Fibroblast of villous mesenchyme (primary cell): Measurements from ENCODE around the gene MBTPS1. TPM values are rescaled to one million over a fixed set of nuclear protein-coding genes. Genes with fewer than 3 reads are reported as not detected.

Source experiments
- DNase-seq: peaks from one replicate; pipeline ENCODE4 v3.0.0-alpha.2; 2010; ENCODE audit warnings: low read depth
- H3K4me3 ChIP-seq: 2 replicates; pipeline ENCODE4 v1.5.1; 2011; ENCODE audit warnings: low read depth, mild to moderate bottlenecking, low read length
- total RNA-seq: library from RNA; depleted of rRNA; stranded (reverse); fragments of >200 nt; gene quantifications from 2 replicates; pipeline ENCODE4 v1.2.3, GENCODE V29; 2012
- TF ChIP-seq, protein P1 (sequence below): IDR thresholded peaks from 2 replicates; pipeline ENCODE4 v1.5.1; 2012; ENCODE audit warnings: low read depth, mild to moderate bottlenecking, low read length; ENCODE audit not compliant: insufficient read depth

MBTPS1 gene
- total RNA-seq, 1 donor = 97.2 TPM

DNA sequence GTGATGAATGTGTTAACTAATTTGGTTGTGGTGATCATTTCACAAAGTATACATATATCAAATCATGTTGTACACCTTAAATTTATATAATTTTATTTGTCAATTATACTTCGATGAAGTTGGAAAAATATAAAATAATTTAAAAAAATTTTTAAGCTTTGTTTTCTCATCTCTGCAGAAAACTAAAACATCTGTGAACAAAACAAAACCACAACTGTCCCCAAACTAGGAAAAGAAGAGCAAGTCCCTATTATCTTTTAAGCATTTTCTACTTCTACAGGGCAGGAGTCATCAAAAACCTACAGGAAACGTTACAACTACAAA lies 21.7 kb upstream of the MBTPS1 start:
- DNase-seq = no peak

DNA sequence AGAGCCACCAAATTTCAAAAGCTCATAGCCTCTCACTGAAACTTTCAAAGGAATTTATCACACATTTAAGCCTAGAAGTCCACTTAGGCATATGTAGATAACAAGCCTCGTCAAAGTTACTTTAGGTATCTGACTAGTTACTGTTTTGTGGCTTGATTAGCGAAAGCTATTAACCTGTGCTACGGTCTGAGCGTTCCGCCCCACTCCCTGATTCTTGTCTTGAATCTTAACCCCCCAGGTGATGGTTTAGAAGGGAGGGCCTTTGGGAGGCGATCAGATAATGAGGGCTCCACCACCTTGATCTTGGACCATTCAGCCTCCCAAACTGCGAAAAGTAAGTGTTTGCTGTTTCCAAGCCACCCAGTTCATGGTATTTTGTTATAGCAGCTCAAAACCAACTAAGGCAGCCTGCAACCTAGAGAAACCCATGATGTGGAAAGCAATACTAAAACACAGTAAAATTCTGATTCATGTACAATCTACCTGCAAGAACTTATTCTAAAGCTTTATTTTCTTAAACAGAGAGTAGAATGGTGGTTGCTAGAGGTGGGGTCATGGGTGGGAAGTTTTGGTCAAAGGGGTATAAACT lies 21.1 kb upstream of the MBTPS1 start:
- TF ChIP-seq, protein P1, sequence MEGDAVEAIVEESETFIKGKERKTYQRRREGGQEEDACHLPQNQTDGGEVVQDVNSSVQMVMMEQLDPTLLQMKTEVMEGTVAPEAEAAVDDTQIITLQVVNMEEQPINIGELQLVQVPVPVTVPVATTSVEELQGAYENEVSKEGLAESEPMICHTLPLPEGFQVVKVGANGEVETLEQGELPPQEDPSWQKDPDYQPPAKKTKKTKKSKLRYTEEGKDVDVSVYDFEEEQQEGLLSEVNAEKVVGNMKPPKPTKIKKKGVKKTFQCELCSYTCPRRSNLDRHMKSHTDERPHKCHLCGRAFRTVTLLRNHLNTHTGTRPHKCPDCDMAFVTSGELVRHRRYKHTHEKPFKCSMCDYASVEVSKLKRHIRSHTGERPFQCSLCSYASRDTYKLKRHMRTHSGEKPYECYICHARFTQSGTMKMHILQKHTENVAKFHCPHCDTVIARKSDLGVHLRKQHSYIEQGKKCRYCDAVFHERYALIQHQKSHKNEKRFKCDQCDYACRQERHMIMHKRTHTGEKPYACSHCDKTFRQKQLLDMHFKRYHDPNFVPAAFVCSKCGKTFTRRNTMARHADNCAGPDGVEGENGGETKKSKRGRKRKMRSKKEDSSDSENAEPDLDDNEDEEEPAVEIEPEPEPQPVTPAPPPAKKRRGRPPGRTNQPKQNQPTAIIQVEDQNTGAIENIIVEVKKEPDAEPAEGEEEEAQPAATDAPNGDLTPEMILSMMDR = no peak
- no peak overlapping the region for H3K4me3 ChIP-seq
- no peak for DNase-seq

More for the DNA sequence above, 21.7 kb upstream of the MBTPS1 start:
- H3K4me3 ChIP-seq = no peak overlapping the region
- TF ChIP-seq, protein P1 = no peak

DNA sequence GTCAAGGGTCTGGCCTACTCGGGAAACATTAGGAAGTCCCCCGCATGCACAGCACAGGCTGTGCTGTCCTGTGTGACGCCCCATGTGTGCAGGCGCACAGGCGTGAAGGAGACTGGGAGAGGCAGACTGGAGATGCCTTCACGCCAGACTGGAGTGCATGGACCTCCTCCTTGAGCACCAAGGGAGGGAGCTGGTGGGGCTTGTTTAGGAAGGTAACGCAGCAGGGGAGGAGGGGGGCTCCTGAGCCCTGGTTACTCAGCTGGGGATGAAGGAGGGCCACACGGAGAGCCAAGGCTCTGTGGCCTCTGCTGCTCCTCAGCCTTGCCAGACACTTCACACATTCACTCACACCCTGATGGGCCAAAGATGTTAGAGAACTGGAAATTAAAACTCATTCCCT lies 20.5 kb upstream of the MBTPS1 start:
- no peak overlapping the region for H3K4me3 ChIP-seq
- TF ChIP-seq, protein P1 = no peak
- no peak for DNase-seq

DNA sequence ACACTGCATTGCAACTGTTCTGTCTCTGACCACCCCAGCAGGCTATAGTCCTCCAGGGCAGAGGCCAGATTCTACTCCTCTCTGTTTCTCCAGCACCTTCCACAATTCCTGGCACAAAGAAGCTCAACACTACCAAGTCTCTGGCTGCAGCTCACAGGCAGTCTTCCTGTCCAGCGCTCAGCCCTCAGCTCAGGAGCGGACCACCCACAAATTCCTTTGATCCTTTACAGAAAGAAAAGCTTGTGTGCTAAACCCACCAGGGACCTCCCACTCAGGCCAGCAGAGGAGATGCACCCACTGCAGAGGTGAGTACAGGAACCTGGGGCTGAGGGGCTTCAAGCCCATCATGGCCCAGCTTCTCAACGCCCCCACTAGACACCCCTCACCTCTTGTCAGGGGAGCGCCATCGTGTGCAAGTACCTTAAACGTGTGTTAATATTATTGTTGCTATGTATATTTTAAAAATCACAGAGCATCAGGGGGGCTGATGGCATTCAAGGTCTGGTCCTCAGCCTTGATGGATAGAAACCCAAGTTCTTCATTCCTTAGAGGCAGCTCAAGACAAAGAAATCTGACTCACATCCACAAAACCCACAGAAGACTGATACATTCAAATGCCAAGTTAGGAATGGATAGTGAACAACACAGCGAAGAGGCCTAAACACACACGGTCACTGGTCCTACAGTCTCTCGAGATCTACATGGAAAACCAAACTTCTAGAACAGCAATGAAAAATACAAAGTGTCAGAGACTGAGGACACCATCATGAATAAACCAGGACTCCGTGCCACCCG lies 19.8 kb upstream of the MBTPS1 start:
- no peak overlapping the region for H3K4me3 ChIP-seq
- TF ChIP-seq, protein P1 = no peak
- no peak for DNase-seq

DNA sequence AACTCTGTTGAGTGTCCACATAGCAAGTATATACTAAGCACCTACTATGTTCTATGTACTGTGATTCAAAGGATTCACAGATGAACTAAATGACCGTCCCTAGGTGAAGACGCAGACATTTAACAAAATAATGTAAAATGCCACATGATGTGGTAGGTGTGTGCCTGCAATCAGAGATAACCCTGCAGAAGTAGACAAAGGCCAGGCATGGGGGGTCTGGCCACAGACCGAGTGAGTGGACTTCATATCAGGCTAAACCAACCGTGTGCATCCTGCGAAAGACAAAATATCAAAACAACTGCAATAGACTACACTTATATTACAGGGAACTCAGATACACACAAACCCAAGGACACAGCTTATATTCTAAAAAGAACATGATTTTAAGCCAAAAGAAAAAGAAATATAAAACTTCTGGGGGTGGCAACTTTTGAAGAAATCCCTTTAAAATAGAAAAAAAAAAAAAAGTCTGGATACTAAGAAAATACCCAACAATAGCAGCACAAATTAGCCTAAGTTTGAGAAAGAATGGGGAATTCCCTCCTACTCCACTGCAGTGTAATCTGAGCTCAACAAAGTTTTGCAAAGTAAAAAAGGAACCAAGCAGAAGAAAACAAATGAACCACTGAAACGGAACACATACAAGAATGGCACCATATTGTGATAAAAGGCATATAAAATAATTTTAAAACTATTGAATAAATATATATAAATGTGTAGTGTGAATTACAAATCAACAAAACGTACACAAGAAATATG lies 16.0 kb upstream of the MBTPS1 start:
- no peak overlapping the region for H3K4me3 ChIP-seq
- TF ChIP-seq, protein P1 = no peak
- DNase-seq = no peak

DNA sequence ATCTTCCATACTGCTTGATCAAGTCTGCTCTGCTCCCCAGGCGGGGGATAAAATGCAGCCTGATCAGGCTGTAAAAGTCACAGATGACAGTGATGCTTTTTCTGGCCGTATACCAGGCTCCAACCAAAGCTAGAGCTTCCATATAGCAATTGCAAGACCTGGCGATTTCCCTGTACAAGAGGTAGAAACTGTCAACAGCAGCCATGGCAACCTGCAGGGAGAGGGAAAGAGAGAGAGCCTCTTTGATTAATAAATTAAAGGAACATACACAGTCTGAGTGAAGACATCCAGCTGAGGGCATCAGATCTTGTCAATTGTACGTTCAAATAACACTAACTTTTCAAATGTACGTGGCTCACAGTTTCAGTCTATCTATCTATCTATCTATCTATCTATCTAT lies 14.4 kb upstream of the MBTPS1 start:
- TF ChIP-seq, protein P1 = no peak
- no peak for DNase-seq
- H3K4me3 ChIP-seq = no peak overlapping the region
